Astrocyte of the cerebellum (primary cell): ENCODE data around the gene NXPE3.
A peak's percentile ranks its signal among the peaks of the same experiment; 100 is the strongest.

ENCODE experiments used
- DNase-seq: peaks from one replicate; pipeline ENCODE4 v3.0.0-alpha.2; 2011; ENCODE audit warnings: low read depth
- H3K4me3 ChIP-seq: 2 replicates; pipeline ENCODE4 v1.5.1; 2011; ENCODE audit warnings: mild to moderate bottlenecking, low read depth, low read length, moderate library complexity
- CTCF ChIP-seq: IDR thresholded peaks from 2 replicates; pipeline ENCODE4 v1.5.1; 2012; ENCODE audit warnings: low read length, low read depth, moderate library complexity, mild to moderate bottlenecking; ENCODE audit errors: missing control alignments
- in situ Hi-C: cut with HindIII; loops from 2 replicates; pipeline ENCODE4 v1.10.0; 2017; ENCODE audit warnings: low sequenced_read_pairs

Gene NXPE3

GRCh38 chr3:101803939-101804338 lies 24.9 kb downstream of the NXPE3 start:
- TF ChIP-seq CTCF = no peak
- in situ Hi-C loops = loop anchor here (10.0 kb wide), 1 partner anchor 731 kb away; no protein-coding TSS in a partner anchor
- no peak overlapping the region for H3K4me3 ChIP-seq
- DNase-seq = no peak

- in situ Hi-C loops = loop anchor here (10.0 kb wide), 1 partner anchor 728 kb away; no protein-coding TSS in a partner anchor
- H3K4me3 ChIP-seq = no peak overlapping the region
- DNase-seq = no peak
- TF ChIP-seq CTCF = no peak
These were observed 27.5 kb downstream of the NXPE3 start for GRCh38 chr3:101806491-101806890.

- DNase-seq = no peak
- no peak overlapping the region for H3K4me3 ChIP-seq
- in situ Hi-C loops = loop anchor here (10.0 kb wide), 1 partner anchor 727 kb away; no protein-coding TSS in a partner anchor
- TF ChIP-seq CTCF = no peak
These were observed 28.9 kb downstream of the NXPE3 start for GRCh38 chr3:101807888-101808287.

GRCh38 chr3:101809178-101810021 lies 30.4 kb downstream of the NXPE3 start:
- H3K4me3 ChIP-seq = no peak overlapping the region
- DNase-seq = peak; percentile 18
- in situ Hi-C loops = loop anchor here (5.0 to 10.0 kb wide), 2 partner anchors 428 to 725 kb away; no protein-coding TSS in a partner anchor
- peak; percentile 59 for TF ChIP-seq CTCF

GRCh38 chr3:101810022-101810418 lies 31.0 kb downstream of the NXPE3 start:
- TF ChIP-seq CTCF = no peak
- H3K4me3 ChIP-seq = no peak overlapping the region
- DNase-seq = no peak
- in situ Hi-C loops = loop anchor here (5.0 kb wide), 1 partner anchor 427 kb away; no protein-coding TSS in a partner anchor

- TF ChIP-seq CTCF = no peak
- in situ Hi-C loops = loop anchor here (5.0 kb wide), 1 partner anchor 425 kb away; no protein-coding TSS in a partner anchor
These were observed 32.9 kb downstream of the NXPE3 start for GRCh38 chr3:101811875-101812274.

More at GRCh38 chr3:101811875-101812274, 32.9 kb downstream of the NXPE3 start:
- no peak overlapping the region for H3K4me3 ChIP-seq
- no peak for DNase-seq
